GM19025 (cell line): ENCODE results near the gene OGFOD2.
A peak's percentile ranks its signal among the peaks of the same experiment; 100 is the strongest.

Experiments used
- ATAC-seq: cut with Tn5 transposase; IDR thresholded peaks from one replicate; pipeline ENCODE4 v1.9.1; 2021; ENCODE audit warnings: mild to moderate bottlenecking, low read depth, moderate library complexity; ENCODE audit not compliant: unreplicated experiment

OGFOD2 gene

GRCh38 chr12:122975790-122976647, 975 bp downstream of the OGFOD2 start:
- no peak for ATAC-seq

GRCh38 chr12:122976648-122976975, 1.6 kb downstream of the OGFOD2 start:
- ATAC-seq, result no peak

GRCh38 chr12:122977153-122977552, 2.1 kb downstream of the OGFOD2 start:
- ATAC-seq, result no peak

- ATAC-seq, result no peak
Measured at GRCh38 chr12:122977655-122978392, 2.8 kb downstream of the OGFOD2 start.

- ATAC-seq, result no peak
Measured at GRCh38 chr12:122978507-122978955, 3.5 kb downstream of the OGFOD2 start.

GRCh38 chr12:122979001-122979907, 4.2 kb downstream of the OGFOD2 start:
- ATAC-seq, result no peak

- ATAC-seq, result no peak
Measured at GRCh38 chr12:122979908-122980182, 4.8 kb downstream of the OGFOD2 start.

GRCh38 chr12:122980183-122981035, 5.4 kb downstream of the OGFOD2 start, which contains the start of gene ARL6IP4:
Gene ARL6IP4 (plus strand): TSS chr12:122980681. CDS start chr12:122981140, 459 bp downstream.
- ATAC-seq, result peak; percentile 68

- ATAC-seq, result no peak
Measured at GRCh38 chr12:122981036-122981471, 6.0 kb downstream of the OGFOD2 start.

GRCh38 chr12:122981587-122982476, 6.8 kb downstream of the OGFOD2 start:
- ATAC-seq, result no peak

- ATAC-seq, result no peak
Measured at GRCh38 chr12:122982477-122982815, 7.4 kb downstream of the OGFOD2 start.

- no peak for ATAC-seq
Measured at GRCh38 chr12:122982963-122983788, 8.1 kb downstream of the OGFOD2 start.

GRCh38 chr12:122983789-122984515, 8.9 kb downstream of the OGFOD2 start:
- no peak for ATAC-seq

- no peak for ATAC-seq
Measured at GRCh38 chr12:122984612-122985337, 9.7 kb downstream of the OGFOD2 start.

- ATAC-seq, result no peak
Measured at GRCh38 chr12:122985338-122986257, 10.6 kb downstream of the OGFOD2 start.
